Liver (tissue), 3 donors: ENCODE results near the gene CCDC136.

Experiments
- GABPA ChIP-seq, 2 donors: IDR thresholded peaks in 1 of 2; conservative IDR thresholded peaks in 1 of 2; 2 replicates each; pipeline ENCODE4 v1.6.1; 2016; ENCODE audit warnings: antibody characterized with exemption in 2 of 2, mild to moderate bottlenecking in 1 of 2, moderate library complexity in 1 of 2
- JUND ChIP-seq, 2 donors: IDR thresholded peaks; 2 replicates each; pipeline ENCODE4 v1.6.1; 2016; ENCODE audit warnings: antibody characterized with exemption in 2 of 2
- NR2F2 ChIP-seq: IDR thresholded peaks from 2 replicates; pipeline ENCODE4 v1.6.1; 2016; ENCODE audit warnings: antibody characterized with exemption
- RAD21 ChIP-seq, 2 donors: IDR thresholded peaks; 2 replicates each; pipeline ENCODE4 v1.6.1; 2016; ENCODE audit warnings: antibody characterized with exemption in 2 of 2, mild to moderate bottlenecking in 2 of 2
- SP1 ChIP-seq: IDR thresholded peaks from 2 replicates; pipeline ENCODE4 v1.6.1; 2018; ENCODE audit warnings: antibody characterized with exemption, mild to moderate bottlenecking
- TAF1 ChIP-seq: conservative IDR thresholded peaks from 2 replicates; pipeline ENCODE4 v1.6.1; 2016; ENCODE audit warnings: antibody characterized with exemption, mild to moderate bottlenecking
- TF ChIP-seq, protein P1 (sequence below): fragments of 150-350 bp; IDR thresholded peaks from 2 replicates; pipeline ENCODE4 v1.5.1; 2017; ENCODE audit warnings: improper control_type of control experiment, low read depth, low read length; ENCODE audit not compliant: missing input control
- TF ChIP-seq, protein P2 (sequence below): IDR thresholded peaks from 2 replicates; pipeline ENCODE4 v1.6.1; 2016; ENCODE audit warnings: antibody characterized with exemption
- TF ChIP-seq, protein P3 (sequence below): IDR thresholded peaks from 2 replicates; pipeline ENCODE4 v1.6.1; 2016; ENCODE audit warnings: antibody characterized with exemption, mild to moderate bottlenecking
- TF ChIP-seq, protein P4 (sequence below): IDR thresholded peaks from 2 replicates; pipeline ENCODE4 v1.6.1; 2016; ENCODE audit warnings: antibody characterized with exemption
- donor health status: healthy.
- donor health status: healthy.

DNA sequence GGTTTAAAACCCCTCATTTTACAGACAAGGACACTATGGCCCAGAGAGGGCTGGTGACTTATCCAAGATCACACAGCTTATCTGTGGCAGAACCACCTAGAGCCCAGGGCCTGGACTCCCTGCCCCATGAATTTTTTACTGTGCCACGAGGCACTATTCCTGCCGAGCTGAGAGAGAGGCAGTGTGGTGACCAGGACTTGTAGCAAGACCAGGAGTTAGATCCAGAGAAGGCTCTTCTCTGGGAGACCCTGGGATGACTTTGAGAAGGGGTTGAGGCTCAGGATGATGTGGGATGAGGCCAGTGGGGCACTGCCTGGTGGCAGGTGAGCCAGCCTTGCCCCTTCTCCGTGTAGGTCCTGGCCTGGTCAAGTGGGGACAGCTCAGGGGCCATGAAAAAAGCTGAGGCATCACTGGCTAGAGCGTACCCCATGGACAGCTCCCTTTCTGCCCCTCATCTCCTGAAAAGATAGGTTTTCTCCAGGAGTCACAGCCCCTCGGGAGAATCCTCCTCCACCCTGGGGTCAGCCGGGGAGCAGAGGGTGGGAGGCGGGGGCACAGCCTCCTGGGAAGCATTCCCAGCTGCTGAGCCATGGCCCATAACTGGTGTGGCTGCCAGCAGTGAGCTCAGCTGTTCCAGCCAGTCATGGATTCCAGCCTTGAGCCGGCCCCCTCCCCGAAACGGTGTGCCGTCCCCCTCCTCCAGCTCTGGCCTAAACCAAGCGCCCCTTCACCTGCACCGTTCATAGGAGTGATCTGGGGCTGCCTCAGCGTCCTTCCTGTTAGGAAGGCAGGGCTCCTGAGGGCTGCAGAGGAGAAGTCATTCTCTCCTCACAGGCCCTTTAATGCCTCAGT, 44.2 kb downstream of the CCDC136 start:
- TF ChIP-seq, protein P1, sequence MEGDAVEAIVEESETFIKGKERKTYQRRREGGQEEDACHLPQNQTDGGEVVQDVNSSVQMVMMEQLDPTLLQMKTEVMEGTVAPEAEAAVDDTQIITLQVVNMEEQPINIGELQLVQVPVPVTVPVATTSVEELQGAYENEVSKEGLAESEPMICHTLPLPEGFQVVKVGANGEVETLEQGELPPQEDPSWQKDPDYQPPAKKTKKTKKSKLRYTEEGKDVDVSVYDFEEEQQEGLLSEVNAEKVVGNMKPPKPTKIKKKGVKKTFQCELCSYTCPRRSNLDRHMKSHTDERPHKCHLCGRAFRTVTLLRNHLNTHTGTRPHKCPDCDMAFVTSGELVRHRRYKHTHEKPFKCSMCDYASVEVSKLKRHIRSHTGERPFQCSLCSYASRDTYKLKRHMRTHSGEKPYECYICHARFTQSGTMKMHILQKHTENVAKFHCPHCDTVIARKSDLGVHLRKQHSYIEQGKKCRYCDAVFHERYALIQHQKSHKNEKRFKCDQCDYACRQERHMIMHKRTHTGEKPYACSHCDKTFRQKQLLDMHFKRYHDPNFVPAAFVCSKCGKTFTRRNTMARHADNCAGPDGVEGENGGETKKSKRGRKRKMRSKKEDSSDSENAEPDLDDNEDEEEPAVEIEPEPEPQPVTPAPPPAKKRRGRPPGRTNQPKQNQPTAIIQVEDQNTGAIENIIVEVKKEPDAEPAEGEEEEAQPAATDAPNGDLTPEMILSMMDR = no peak
- TF ChIP-seq GABPA (IDR thresholded peaks at IDR 0.05 in 1 of 2, conservative IDR thresholded peaks at IDR 0.05 in 1 of 2) = no peak
- TF ChIP-seq JUND (IDR thresholded peaks at IDR 0.05) = no peak
- TF ChIP-seq NR2F2 = no peak
- TF ChIP-seq, protein P2, sequence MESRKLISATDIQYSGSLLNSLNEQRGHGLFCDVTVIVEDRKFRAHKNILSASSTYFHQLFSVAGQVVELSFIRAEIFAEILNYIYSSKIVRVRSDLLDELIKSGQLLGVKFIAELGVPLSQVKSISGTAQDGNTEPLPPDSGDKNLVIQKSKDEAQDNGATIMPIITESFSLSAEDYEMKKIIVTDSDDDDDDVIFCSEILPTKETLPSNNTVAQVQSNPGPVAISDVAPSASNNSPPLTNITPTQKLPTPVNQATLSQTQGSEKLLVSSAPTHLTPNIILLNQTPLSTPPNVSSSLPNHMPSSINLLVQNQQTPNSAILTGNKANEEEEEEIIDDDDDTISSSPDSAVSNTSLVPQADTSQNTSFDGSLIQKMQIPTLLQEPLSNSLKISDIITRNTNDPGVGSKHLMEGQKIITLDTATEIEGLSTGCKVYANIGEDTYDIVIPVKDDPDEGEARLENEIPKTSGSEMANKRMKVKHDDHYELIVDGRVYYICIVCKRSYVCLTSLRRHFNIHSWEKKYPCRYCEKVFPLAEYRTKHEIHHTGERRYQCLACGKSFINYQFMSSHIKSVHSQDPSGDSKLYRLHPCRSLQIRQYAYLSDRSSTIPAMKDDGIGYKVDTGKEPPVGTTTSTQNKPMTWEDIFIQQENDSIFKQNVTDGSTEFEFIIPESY = no peak
- TF ChIP-seq SP1 = no peak
- no peak for TF ChIP-seq RAD21 (IDR thresholded peaks at IDR 0.05)
- TF ChIP-seq TAF1 = no peak
- TF ChIP-seq, protein P3, sequence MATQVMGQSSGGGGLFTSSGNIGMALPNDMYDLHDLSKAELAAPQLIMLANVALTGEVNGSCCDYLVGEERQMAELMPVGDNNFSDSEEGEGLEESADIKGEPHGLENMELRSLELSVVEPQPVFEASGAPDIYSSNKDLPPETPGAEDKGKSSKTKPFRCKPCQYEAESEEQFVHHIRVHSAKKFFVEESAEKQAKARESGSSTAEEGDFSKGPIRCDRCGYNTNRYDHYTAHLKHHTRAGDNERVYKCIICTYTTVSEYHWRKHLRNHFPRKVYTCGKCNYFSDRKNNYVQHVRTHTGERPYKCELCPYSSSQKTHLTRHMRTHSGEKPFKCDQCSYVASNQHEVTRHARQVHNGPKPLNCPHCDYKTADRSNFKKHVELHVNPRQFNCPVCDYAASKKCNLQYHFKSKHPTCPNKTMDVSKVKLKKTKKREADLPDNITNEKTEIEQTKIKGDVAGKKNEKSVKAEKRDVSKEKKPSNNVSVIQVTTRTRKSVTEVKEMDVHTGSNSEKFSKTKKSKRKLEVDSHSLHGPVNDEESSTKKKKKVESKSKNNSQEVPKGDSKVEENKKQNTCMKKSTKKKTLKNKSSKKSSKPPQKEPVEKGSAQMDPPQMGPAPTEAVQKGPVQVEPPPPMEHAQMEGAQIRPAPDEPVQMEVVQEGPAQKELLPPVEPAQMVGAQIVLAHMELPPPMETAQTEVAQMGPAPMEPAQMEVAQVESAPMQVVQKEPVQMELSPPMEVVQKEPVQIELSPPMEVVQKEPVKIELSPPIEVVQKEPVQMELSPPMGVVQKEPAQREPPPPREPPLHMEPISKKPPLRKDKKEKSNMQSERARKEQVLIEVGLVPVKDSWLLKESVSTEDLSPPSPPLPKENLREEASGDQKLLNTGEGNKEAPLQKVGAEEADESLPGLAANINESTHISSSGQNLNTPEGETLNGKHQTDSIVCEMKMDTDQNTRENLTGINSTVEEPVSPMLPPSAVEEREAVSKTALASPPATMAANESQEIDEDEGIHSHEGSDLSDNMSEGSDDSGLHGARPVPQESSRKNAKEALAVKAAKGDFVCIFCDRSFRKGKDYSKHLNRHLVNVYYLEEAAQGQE = no peak
- TF ChIP-seq, protein P4, sequence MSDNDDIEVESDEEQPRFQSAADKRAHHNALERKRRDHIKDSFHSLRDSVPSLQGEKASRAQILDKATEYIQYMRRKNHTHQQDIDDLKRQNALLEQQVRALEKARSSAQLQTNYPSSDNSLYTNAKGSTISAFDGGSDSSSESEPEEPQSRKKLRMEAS = no peak
